SKM-1 treated with dmso at 0.1 percent for 144 hours (cell line): ENCODE data around the gene FGFBP1.
"Not testable (repeated sequence)": the region's sequence is repeated elsewhere in the genome, so short reads cannot be mapped to it uniquely, and the experiment has no call there.

Experiments
- DNase-seq: peaks from one replicate; lab custom pipeline; 2025; ENCODE audit not compliant: unreplicated experiment; lab: John Stamatoyannopoulos, UW

The FGFBP1 gene

DNA sequence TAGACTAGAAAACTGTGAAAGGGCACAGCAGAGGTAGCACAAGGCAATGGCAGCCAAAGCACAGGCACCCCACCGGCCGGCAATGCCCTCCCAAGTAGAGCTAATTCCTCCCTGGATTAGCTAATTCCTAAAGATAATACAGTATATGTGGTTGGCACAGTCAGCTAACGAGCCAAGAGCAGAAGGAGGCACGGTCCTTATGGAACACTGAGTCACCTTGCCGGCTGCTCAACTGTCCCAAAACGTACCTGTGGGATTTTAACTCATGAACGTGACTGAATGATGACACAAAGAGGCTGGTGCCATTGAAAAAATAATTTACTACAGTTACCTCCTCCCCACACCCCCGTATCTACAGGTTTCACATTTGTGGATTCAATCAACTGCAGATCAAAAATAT, 9.1 kb upstream of the FGFBP1 start:
- DNase-seq: no peak

DNA sequence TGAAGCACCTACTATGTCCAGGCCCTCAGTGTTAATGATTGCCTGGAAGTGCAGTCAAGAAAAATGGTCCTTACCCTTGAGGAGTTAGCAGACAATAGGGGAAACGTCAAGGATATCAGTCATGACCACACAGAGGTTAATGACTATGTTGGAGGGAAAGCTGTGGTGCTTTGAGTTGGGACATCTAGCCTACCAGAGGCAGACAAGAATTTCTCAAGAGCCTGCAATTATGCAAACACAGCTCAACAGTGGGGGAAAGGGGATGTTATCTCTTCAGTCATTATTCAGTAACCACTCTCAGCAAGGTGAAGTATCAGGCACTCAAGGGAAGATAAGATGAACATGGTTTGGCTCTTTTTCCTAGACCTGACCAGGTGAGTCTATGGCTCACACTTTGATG, 7.0 kb upstream of the FGFBP1 start:
- DNase-seq: peak; percentile 94

DNA sequence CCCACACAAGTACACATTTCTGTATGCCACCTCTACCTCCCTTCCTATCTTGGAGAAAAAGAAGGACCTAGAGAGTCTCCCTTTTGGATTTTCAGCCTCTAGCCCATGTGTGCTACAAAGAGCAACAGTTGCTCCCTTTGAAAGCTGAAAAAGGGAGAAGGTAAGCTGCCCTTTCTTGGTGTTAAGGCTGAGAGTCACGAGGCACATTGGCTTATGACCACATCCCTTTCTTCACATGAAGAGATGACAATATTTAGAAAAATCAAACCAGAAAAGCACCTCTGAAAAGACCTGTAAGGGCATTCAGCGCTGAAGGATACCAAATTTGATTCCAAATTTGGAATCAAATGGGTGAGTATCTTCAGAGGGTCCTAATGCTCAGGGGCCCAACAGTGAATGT, 6.4 kb upstream of the FGFBP1 start:
- no peak for DNase-seq

DNA sequence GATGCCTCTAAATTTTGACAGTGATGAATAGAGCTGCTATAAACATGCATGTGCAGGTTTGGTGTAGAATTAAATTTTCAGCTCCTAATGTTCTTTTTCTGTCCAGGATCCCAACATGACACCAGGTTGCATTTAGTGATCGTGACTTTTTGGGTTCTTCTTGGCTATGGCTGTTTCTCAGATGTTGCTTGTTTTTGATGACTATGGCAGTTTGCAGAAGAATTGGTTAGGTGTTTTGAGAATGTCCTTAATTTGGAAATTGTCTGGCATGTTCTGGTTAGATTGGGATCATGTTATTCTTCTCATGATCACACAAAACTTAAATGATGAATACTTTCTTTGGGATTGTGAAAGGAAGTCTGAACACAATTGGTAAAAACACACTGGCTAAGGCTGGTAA, 3.7 kb upstream of the FGFBP1 start:
- no peak for DNase-seq

DNA sequence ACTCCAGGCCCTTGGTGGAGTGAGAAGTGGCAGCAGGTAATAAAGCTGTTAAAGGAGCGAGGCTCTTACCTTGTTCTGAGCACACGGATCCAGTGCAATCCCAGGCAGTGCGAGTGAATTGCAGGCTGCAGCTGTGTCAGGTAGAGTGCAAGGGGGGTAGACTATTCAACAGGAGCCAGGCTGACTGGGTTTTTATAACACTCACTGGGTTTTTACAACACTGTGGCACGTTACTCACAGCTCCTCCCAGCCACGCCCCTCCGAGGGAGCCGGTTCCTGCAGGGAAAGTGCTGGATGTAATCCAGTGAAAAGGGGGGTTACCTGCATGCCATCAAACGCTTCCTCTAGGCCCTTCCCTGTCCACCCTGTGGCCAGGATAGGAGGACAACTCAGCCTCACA, 358 bp downstream of the FGFBP1 start:
- no peak for DNase-seq

DNA sequence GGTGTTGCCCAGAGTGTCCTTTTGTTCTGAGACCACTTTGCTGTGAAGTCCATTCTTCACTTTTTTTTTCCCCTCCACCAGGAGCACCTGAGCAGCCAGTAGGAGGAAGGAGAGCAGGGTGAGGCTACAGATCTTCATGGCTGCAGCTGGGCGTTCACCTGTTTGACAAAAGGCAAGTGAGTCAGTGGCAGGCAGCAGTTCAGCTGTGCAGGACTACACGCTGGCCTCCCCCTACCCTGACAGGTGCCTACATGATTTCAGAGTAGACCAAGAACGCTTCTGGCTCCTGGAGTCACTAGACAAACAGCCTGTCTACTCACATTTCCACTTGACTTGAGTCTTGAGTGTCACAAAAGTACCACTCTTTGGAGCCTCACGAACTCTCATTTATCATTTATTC, 2.0 kb downstream of the FGFBP1 start:
- no peak for DNase-seq

DNA sequence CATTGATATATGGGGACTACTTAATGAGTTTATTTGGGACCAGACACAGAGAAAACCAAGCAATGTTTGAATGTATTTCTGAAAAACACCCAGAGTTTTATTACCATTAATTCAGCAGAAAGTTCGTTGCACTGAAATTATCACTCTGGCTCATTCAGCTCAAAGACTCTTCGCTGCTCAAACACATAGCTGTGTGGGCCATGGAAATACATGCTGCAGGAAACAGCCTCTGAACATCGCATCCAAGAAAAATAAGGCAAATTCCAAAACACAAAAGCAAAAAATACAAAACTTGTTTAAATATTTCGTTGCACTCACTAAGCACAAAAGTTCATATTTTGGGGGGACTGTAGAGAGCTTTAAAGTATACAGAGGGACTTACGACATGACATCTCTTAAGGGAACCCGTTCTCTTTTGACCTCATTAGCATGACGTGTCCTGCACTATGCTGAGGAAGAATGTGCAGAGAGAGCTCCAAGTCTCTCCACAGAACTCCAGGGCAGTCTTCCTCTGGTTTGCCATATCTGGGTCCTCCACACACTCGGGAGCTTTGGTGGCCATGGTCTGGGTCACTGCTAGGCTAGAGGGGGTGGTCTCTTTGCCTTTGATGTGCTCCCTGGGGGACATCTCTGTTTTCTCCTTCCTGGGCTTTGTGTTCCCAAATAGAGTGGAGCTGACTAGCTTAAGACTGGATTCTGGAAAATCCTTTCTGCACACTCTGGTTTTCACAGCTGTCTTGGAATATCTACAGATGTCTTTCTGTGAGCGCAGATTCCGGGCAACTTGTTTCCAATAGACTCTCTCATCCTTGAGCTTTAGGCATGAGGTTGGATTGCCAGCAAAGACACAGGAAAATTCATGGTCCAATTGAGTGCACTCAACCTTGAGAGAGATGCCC, 2.8 kb downstream of the FGFBP1 start:
- no peak for DNase-seq

DNA sequence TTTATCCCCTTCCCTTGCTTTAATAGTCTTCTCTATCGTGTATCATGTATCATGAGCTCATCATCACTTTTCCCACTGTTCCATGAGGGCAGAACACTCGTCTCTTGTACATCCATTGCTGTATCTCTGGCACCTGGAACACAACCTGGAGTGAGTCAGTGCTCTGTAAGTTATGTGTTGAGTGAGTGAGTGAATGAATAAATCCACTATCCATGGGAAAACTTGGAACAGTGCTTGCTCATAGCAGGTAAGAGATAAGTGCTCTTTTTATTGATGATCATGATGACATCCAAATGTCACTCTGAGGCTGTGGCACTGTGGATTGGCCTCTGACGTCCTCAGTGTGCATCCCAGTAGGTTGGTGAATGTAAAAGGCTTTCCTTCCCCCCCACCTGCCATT, 4.3 kb downstream of the FGFBP1 start:
- DNase-seq: no peak

DNA sequence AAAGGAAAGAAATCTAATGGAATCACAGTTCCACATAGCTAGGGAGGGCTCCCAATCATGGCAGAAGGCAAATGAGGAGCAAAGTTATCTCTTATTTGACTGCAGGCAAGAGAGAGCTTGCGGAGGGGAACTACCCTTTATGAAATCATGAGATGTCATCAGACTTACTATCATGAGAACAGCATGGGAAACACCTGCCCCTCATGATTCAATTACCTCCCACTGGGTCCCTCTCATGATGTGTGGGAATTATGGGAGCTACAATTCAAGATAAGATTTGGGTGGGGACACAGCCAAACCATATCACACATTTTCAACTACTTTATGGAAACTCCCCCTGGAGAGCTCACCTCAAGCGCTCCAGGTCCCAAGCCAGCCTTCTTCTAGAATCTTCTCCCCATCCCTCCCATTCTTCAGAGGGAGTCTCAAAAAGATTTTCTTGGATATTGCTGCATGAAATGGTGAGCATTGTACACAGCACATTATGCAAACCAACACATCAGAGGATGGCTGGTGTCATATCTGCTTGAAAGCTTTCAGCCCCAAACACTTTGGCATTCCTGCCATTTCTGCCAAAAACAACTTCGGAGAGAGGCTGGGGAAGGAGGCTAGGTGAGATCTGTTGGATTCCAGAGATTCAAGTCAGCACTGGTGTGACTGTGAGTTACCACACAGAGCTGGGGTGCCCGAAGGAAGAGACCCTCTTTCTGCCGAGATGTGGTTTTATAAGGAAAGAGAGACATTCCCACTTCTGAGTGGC, 6.9 kb downstream of the FGFBP1 start:
- no peak for DNase-seq

DNA sequence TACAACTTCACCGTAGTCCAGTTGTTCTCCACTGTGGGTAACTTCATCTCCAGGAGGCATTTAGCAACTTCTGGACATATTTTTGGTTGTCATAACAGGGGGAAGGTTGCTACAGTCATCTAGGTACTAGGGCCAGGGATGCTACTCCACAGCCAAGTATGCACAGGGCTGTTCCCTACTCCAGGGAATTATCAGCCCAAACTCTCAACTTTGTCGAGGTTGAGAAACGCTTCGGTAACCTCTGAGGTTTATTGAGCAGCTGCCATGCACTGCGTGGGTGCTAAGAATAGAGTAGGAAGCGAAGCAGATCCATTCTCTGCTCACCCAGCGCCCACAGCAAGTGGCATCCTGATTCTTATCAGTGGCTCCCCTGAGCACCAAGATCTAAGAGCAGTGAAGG, 8.2 kb downstream of the FGFBP1 start:
- DNase-seq: no peak

DNA sequence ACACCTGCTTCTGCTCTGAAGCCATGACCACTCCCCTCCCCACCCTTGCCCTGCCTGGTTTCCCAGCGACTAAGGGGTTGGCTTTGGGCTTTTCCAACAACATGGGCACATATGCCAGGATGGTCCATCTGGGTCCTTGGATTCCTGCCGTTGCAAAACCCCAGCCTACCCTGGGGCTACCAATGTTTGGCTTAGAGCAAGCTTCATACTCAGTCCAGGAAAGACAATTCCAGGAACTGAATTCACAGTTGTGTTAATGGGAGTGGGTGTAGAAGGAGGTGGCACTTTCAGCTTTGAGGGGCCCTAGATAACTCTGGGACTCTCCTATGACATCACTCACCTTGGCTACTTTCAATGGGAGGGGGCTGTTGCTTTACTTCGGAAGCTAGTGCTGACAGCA, 9.0 kb downstream of the FGFBP1 start:
- DNase-seq: no peak

DNA sequence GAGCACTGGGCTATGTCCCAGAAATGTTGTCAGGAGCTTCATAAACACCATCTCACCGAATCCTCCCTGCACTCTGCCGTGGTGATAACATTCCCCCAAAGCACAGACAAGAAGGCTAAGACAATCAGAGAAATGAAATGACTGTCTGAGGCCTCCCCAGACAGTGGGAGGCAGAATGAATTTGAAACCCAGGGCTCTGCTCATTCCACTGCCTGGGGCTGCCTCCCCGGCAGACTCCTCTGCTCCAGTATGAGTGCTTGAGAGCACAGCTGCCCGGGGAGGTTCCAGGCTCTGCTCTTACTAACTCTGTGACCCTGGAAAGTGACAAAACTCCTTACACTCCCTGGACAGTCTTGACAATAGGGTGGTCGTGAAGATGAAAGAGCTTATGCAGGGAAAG, 9.7 kb downstream of the FGFBP1 start:
- DNase-seq: no peak

DNA sequence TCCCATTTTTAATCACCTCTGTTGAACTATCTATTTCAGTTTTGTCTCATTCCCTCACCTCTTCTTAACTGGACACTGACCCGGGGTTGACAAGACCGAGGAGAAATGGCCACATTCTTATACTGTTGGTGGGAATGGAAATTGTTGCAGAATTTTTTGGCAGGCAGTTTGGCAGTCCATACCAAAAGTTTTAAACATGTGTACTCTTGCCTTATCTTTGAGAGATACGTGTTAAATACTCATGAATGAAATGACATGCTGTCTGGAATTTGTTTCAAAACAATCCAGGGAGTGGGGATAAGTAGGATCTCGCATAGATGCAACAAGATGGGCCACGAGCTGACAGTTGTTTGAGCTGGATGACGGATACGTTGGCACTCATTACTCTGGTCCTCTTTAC, 12.1 kb downstream of the FGFBP1 start:
- DNase-seq: no peak

DNA sequence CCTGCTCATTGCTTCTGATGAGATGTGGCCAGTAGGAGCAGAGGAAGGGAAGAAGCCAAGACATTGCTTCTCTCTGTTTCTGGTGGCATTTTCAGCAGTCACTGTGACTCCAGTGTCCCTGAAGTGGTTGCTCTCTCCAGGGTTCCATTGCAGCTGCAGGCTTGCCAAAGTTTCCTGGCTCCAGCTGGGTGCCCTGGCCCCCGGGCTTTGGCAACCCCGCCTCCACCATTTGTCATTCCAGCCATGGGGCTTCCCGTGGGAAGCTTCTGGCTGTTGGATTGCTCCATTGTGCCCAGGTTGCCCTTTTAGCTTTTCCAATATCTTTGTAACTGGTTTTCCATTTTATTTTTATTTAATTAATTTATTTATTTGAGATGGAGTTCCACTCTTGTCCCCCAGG, 12.7 kb downstream of the FGFBP1 start:
- DNase-seq: no peak

DNA sequence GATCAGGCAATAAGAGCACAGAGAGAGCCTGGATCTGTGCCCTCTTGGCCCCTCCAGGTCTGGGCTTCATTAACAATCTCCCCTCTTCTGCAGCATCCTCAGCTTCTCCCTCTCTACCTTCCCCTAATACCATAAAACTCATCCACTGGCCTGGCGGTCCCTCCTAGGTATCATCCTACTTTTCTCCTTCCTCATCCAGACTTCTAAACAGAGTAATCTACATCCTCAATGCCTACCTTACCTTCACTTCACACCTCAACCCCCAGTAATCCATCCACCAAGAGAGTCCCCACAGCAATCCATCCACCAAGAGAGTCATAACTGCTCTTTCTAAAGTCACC, 17.0 kb downstream of the FGFBP1 start:
- no peak for DNase-seq

DNA sequence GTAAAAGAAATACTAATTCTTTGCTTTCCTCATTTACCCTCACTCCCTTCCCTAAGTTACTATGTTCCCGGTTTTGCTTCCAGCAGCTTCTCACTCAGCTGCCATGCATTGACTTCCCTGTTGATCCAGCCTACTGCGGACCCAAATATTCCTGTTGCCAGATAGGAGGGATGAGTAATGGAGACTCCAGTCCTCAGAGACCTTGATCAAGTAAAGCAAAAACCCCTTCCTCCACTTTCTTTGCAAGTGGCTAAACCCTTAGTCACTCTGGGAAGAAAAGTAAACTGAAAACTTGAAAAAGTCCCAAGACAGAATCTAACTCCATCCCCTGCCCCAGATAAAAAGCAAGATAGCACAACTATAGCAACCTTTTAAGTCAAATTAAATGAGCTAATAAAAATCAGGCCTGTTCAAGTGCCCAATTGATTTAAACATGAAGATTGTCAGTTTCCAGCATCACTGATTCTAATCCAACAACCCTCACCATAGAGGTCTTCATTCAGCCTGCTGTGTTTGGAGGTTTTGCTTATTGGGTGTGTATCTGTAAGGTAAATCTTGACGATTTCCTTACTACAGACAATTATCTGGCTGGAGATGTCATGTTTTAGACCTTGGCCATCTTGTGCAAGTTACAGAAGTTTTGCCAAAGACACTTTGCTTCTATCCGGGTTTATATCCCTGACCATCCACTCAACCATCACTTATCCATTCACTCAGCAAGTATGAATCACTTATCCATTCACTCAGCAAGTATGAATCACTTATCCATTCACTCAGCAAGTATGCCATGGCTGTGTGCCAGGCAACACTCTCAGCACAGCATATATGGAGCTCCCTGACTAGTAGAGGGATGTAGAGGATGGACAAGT, 17.6 kb downstream of the FGFBP1 start:
- no peak for DNase-seq

DNA sequence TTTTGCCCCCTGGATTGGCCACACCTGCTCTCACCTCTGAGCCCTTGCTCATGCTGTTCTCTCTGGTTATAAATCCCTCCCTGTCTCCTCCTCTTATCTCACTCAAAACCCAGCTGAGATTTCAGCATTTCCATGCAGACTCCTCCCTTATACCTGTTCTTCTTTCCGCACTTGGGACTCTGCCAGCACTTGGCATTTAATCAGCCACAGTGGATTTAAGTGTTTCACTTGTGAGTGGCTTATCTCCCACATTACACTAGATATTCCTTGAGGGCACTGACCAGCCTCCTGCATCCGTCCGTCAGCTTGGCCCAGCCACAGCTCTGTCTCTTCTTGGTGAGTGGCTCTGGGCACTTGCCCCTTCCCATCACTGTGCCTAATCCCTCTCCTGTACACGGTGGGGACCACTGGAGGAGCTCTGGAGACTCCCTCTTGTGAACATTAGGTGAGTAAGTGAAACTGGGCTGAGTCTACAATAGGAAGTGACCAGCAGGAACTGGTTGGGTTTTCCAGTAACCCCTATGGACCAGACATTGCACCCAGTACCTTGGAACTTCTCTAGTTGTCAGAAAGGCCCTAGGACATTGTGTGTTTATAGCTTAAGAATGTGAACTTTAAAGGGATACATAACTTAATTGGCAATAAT, 19.9 kb downstream of the FGFBP1 start:
- no peak for DNase-seq

DNA sequence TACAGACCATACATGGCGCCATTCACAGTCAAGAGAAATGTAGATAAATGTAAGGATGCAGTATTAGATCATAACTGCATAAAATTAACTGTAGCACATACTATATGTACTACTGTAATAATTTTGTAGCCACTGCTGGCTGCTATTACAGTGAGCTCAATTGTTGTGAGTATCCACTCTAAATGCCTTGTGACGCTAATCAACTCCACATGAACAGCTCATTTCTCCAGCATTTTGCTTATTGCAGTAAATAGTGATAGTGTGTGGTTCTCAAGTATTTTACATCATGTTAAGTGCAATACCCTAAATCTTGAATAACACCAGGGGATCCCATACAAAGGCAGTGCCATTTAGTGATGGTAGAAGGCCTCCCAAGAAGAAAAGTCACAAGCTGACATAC, 21.2 kb downstream of the FGFBP1 start:
- no peak for DNase-seq

DNA sequence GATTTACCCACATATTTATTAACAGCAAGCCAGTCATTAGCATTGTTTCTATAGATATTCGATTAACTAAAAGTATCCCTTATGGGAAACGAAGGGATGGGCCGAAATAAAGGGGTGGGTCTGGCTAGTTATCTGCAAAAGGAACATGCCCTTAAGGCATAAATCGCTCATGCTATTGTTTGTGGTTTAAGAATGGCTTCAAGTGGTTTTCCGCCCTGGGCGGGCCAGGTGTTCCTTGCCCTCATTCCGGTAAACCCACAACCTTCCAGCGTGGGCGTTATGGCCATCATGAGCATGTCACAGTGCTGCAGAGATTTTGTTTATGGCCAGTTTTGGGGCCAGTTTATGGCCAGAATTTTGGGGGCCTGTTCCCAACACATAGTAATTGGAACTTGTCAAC, 22.2 kb downstream of the FGFBP1 start:
- not testable (repeated sequence) for DNase-seq

DNA sequence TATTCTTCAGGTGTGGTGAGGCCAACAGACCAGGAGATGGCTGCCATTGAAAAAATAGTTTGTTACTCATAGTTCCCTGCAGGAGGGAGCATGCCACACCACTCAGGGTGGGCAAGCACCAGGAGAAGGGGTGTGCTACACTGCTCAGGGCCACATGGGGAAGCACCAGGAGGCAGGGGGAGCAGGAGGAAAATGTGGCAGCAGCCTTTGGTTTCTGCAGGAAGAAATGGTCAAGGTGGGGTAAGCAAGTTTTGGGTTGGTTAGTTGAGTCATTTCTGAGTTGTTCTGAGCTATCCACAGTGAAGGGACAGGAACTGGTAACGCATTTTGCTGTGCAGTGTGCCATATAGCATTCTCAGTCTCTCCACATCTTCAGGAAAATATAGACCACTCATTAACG, 23.8 kb downstream of the FGFBP1 start:
- DNase-seq: no peak

DNA sequence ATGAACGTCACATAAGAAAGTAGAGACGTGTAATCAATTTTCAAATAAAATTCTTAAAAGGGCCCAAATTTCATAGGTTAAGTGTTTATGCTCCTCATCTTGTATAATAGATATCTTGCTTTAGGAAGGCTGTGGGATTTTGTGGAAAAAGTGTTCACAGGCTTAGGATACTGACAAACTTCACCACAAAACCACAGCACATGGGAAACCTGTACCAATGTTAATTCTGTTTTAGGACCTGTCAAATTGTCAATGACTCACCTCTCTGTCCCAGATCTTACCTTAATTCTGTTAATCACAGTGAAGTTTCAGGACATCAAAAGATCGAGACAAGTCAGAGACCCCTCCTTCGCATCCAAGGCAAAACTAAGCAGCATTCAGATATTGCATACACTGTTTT, 24.2 kb downstream of the FGFBP1 start:
- no peak for DNase-seq
